BE2C (cell line): Measurements from ENCODE around the gene HPSE2.

Experiments used
- DNase-seq: peaks from one replicate; pipeline ENCODE4 v3.0.0-alpha.2; 2020
- H3K27me3 ChIP-seq: fragments of 250-450 bp; sonication (Bioruptor Pico); 2 replicates; pipeline ENCODE4 v1.5.1; 2020; ENCODE audit warnings: mild to moderate bottlenecking
- H3K36me3 ChIP-seq: fragments of 250-450 bp; sonication (Bioruptor Pico); 2 replicates; pipeline ENCODE4 v1.5.1; 2020; ENCODE audit warnings: mild to moderate bottlenecking
- H3K4me1 ChIP-seq: fragments of 250-450 bp; sonication (Bioruptor Pico); 2 replicates; pipeline ENCODE4 v1.5.1; 2020
- H3K4me3 ChIP-seq: 2 replicates; pipeline ENCODE4 v1.5.1; 2011; ENCODE audit warnings: low read depth, low read length
- H3K9me3 ChIP-seq: fragments of 250-450 bp; sonication (Bioruptor Pico); 2 replicates; pipeline ENCODE4 v1.5.1; 2020
- CTCF ChIP-seq: IDR thresholded peaks from 2 replicates; pipeline ENCODE4 v1.5.1; 2012; ENCODE audit warnings: mild to moderate bottlenecking, low read depth, low read length

The HPSE2 gene

GRCh38 chr10:98610301-98610700 is 625.4 kb downstream of the HPSE2 start:
- TF ChIP-seq CTCF: no peak
- H3K36me3 ChIP-seq: no peaks in the 10 kb centered on the region
- H3K27me3 ChIP-seq: no peaks in the 10 kb centered on the region
- H3K9me3 ChIP-seq: no peaks in the 10 kb centered on the region
- no peak for DNase-seq
- H3K4me3 ChIP-seq: no peak overlapping the region
- H3K4me1 ChIP-seq: no peaks in the 10 kb centered on the region

GRCh38 chr10:98609265-98609664 is 626.4 kb downstream of the HPSE2 start:
- DNase-seq: no peak
- Histone ChIP-seq H3K27me3 (no peaks in the 10 kb centered on the region), H3K4me3 (no peak overlapping the region), H3K4me1 (no peaks in the 10 kb centered on the region), H3K36me3 (no peaks in the 10 kb centered on the region), H3K9me3 (no peaks in the 10 kb centered on the region)
- TF ChIP-seq CTCF: no peak

DNA sequence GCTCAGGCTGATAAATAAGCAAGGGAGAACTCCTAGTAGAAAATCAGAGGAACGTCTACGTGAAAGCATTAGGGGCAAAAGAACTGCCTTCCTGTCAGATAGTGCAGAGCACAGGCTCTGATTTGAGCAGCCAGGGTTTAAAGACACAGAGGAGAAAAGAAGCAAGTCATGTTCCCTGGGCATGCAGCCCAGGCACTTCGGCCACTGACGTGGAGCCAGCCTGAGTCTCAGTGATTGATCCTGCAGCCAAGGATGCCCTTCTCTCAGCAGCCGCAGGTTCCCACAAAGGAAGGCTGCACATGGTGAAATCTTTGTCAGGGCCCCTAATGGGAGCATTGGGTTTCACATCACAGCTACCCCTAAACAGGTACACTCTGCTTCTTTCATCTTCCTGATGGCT is 627.2 kb downstream of the HPSE2 start:
- no peaks in the 10 kb centered on the region for H3K9me3 ChIP-seq
- no peak overlapping the region for H3K4me3 ChIP-seq
- no peaks in the 10 kb centered on the region for H3K36me3 ChIP-seq
- H3K27me3 ChIP-seq: no peaks in the 10 kb centered on the region
- H3K4me1 ChIP-seq: no peaks in the 10 kb centered on the region
- no peak for TF ChIP-seq CTCF
- DNase-seq: no peak

DNA sequence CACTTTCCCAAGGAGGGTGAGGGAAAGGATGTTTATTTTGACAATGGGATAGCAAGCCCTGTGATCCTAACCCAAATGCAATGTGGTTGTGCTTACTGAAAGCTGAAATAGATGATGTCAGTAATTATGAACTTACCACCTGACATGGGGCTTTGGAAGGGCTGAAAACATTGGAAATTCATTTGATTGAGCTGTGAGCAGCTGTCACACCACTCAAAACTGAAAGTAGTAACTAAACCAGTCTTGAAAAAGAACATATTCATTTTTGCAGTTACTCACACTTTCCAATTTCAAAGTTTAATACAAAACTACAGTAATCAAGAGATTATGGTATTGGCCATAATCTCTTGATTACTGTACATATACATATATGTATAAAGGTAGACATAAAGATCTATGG is 633.4 kb downstream of the HPSE2 start:
- no peaks in the 10 kb centered on the region for H3K27me3 ChIP-seq
- no peak for DNase-seq
- no peak overlapping the region for H3K4me3 ChIP-seq
- no peaks in the 10 kb centered on the region for H3K4me1 ChIP-seq
- H3K36me3 ChIP-seq: no peaks in the 10 kb centered on the region
- TF ChIP-seq CTCF: no peak
- H3K9me3 ChIP-seq: no peaks in the 10 kb centered on the region; the same call in 1 of the 2 replicates

- no peak overlapping the region for H3K4me3 ChIP-seq
- TF ChIP-seq CTCF: no peak
- H3K36me3 ChIP-seq: no peaks in the 10 kb centered on the region
- no peak for DNase-seq
- H3K4me1 ChIP-seq: no peaks in the 10 kb centered on the region
- H3K27me3 ChIP-seq: no peaks in the 10 kb centered on the region
- H3K9me3 ChIP-seq: no peaks in the 10 kb centered on the region; the same call in 1 of the 2 replicates
Measured at GRCh38 chr10:98599032-98599610, 636.5 kb downstream of the HPSE2 start.

GRCh38 chr10:98596404-98596803 is 639.2 kb downstream of the HPSE2 start:
- Histone ChIP-seq H3K9me3 (no peaks in the 10 kb centered on the region; the same call in 1 of the 2 replicates), H3K27me3 (no peaks in the 10 kb centered on the region), H3K4me1 (no peaks in the 10 kb centered on the region), H3K4me3 (no peak overlapping the region), H3K36me3 (no peaks in the 10 kb centered on the region)
- DNase-seq: no peak
- TF ChIP-seq CTCF: no peak
